ELF-1 (cell line): ENCODE results near the gene ZNF322.

Source experiments
- DNase-seq: peaks from one replicate; pipeline ENCODE4 v3.0.0-alpha.2; 2016; ENCODE audit warnings: low read depth, low spot score

ZNF322 gene

GRCh38 chr6:26613689-26614683 lies 45.6 kb downstream of the ZNF322 start:
- peak; percentile 34 for DNase-seq

GRCh38 chr6:26613201-26613600 lies 46.3 kb downstream of the ZNF322 start:
- no peak for DNase-seq

DNA sequence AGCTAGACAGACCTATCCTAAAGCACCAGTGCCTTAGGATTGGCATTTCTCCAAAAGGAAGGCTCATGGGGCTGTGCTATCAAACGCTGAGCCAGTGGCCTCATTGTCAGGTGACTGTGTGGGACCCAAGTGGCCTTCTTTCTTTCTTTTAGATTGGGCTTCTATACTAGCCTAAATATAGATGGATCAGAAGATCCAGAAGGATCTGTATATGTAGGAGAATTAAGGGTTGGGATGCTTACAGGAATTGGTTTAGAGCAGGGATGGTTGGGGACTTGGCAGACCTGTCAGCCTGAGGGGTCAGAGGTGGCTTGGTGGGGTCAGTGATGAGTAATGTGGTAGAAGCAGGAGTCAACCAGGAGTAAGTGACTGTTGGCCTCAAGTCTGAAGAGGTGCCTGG lies 47.9 kb downstream of the ZNF322 start:
- DNase-seq: no peak

DNA sequence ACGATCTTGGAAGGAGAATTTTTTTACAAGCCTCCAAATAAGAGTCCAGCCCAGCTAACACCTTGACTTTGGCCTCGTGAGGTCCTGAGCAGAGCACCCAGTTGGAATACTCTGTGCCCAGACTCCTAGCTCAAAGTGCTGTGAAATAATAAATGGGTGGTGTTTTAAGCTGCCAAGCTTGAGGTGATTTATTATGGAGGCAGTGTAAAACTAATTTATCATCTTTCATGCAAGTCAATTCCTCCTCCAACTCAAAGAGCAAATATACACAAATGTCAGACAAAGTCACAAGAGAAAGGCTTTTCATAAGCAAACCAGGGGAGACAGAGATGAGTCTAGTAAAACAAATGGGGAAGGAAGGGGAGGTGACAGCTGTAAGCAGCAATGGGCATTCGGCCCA lies 50.1 kb downstream of the ZNF322 start:
- no peak for DNase-seq

- peak; percentile 62 for DNase-seq
Observed at GRCh38 chr6:26607434-26608230, 51.9 kb downstream of the ZNF322 start.

DNA sequence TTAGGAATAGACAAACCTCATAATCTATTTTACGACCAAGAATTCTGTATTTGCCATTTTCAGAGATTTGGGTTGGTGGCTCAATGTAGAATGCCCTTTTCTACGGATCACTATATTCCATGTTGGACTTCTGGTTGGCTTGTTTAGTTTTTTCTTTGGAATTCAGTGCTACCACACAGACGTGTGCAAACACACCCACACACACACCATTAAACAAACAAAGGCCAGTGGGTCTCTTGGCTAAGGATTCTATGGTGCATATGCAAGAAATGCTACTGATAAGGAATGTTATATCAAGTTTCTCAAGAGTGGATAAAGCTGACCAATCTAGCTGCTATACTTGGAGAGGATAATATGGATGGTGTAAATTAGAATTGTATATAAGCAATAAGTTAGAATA lies 54.7 kb downstream of the ZNF322 start:
- no peak for DNase-seq

DNA sequence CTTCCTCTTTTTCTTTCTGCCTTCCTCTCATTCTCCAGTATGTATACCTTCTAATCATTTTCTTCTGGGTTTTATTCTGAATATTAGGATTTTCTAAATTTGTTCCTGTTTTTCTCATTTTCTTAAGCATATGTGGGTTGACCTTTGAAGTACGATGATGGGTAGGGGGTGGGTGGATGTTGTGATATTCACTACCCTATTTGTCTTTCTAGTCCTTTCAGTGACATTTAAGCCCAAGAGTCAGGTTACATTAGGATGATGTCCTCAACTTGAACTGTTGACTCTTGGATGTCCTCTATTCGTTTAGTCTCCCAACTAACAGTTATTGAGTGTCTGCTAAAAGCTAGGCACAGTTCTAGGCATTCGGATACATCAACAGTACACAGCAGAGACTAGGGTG lies 55.5 kb downstream of the ZNF322 start:
- no peak for DNase-seq

GRCh38 chr6:26602262-26602661 lies 57.3 kb downstream of the ZNF322 start:
- DNase-seq: no peak

- DNase-seq: no peak
Observed at GRCh38 chr6:26600759-26601158, 58.8 kb downstream of the ZNF322 start.

GRCh38 chr6:26599591-26599990 lies 60.0 kb downstream of the ZNF322 start:
- DNase-seq: no peak

- no peak for DNase-seq
Observed at GRCh38 chr6:26599134-26599533, 60.4 kb downstream of the ZNF322 start.

GRCh38 chr6:26598267-26598666 lies 61.3 kb downstream of the ZNF322 start:
- no peak for DNase-seq

DNA sequence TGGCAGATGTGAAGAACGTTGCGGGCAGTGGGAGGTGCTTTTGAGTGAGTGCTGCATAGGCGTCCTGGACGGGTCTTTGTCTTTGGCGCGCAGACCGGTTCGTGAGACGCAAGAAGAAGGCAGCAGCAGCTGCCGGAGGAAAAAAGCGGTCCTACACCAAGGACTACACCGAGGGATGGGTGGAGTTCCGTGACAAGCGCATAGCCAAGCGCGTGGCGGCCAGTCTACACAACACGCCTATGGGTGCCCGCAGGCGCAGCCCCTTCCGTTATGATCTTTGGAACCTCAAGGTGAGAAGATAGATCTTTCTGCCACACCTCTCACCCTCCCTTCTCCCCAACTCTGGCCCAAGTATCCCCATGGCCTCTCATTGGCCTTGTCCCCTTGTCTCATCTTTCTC lies 61.7 kb downstream of the ZNF322 start:
- no peak for DNase-seq

GRCh38 chr6:26597389-26597766 lies 62.2 kb downstream of the ZNF322 start:
- DNase-seq: no peak

DNA sequence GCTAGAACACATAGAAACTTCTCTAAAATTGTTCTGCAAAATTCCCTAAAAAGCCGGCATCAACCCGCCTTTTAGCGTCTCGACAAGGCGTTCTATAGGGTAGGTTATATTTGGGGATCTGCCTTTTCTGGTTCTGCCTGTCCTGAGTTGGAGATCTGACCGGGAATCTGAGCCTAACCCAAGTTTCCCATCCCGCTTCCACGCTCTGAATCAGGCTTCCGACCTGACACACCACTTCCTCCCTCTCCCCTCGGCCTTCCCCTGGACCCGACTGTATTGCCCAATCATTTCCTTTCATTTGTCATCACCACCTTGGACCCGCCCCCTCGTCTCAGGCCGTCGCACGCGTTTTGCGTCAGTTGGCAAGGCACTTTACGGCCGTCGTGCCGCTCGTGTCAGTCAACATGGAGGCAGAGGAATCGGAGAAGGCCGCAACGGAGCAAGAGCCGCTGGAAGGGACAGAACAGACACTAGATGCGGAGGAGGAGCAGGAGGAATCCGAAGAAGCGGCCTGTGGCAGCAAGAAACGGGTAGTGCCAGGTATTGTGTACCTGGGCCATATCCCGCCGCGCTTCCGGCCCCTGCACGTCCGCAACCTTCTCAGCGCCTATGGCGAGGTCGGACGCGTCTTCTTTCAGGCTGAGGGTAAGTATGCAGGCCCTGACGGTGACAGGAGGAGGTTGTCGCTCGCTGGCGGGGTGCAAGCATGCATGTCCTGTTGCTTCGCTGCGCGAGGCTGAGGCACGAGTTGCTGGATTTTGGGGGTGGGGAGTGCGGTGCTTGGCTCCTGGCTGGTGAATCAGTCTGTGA lies 62.8 kb downstream of the ZNF322 start, which contains the start of gene ABT1:
ABT1 (plus strand) TSS at position 375 of the 810 bp plus-strand sequence; CDS start at position 405, 30 bp downstream.
- peak; percentile 99 for DNase-seq

- DNase-seq: peak; percentile 97
Observed at GRCh38 chr6:26595669-26596269, 63.8 kb downstream of the ZNF322 start.

DNA sequence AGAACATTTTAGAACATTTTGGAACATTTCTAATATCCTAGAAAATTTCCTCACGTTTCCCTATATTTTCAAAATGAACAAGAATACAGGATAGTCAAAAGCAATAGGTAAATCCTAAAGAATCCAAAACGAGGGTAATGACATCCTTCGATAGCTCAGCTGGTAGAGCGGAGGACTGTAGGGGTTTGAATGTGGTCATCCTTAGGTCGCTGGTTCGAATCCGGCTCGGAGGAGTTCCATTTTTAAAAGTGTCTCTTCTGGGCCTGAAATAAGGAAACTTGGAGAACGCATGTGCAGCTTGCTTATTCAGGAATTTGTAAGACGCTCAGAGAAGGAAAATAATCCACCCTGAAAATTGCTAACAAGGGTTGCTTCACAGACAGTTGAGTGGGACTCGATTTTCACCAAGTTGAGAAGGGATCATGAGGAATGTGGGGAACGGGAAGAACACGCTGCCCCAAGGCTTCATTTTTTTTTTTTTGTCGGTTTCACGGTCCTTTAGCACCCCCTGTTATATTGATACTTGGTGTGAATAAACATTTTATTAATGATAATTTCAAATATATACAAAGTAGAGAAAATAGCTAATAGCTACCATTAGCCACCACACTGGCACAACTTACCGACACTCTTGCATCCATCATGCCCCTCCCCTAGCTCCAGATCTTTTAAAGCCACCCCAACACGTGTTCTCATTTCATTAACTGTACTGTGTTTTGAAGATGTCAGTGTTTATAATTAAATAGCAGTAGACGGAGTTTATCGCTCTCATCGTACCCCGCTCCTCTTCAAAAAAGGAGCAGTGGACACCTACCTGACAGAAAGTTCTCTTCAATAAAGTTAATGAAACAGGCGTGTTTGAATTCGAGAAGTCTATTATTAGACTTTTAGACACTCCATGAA lies 64.6 kb downstream of the ZNF322 start:
- DNase-seq: peak; percentile 87

DNA sequence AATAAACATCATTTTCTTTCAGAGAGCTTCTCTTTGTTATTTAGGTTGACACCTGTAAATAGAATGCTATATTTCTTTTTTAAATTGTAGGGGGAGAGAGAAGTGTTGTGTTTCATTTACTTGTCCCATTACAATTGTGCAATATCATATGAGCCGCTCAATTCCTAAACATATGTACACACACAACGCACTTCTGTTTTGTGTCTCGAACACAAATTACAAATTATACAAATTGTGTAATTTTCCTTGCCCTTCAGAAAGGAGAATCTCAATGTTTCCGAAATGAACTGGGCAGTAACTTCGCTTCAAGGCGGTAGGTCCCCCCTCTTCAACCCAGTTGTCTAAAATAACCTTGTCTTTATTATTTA lies 65.4 kb downstream of the ZNF322 start:
- no peak for DNase-seq

GRCh38 chr6:26593278-26594130 lies 66.0 kb downstream of the ZNF322 start:
- DNase-seq: no peak
